Panc1 (cell line): ENCODE data around the gene CPPED1. TPM values are rescaled to one million over a fixed set of nuclear protein-coding genes. Genes with fewer than 3 reads are reported as not detected.

ENCODE experiments used
- ATAC-seq: fragments of 200-7000 bp; cut with Tn5 transposase; 2 replicates; pipeline ENCODE4 v1.9.1; 2020; ENCODE audit warnings: mild to moderate bottlenecking, moderate library complexity
- BruUV-seq: library from RNA; stranded (reverse); fragments of 400-500 nt; replicated peaks from 2 replicates; lab custom pipeline; 2021; lab: Mats Ljungman, UMichigan
- CTCF ChIA-PET: fragments of 300-600 bp; sonication (Branson Sonifier 250); formaldehyde crosslinking; loops from one replicate; lab custom pipeline; 2022; ENCODE audit warnings: antibody characterized with exemption; lab: Charles Lee
- POLR2A ChIA-PET: fragments of 300-600 bp; sonication (Branson Sonifier 250); formaldehyde crosslinking; loops from one replicate; lab custom pipeline; 2022; ENCODE audit warnings: antibody characterized with exemption; lab: Charles Lee
- DNase-seq: peaks from one replicate; pipeline ENCODE4 v3.0.0-alpha.2; 2010; ENCODE audit warnings: low read depth, low spot score
- H3K27ac ChIP-seq: 2 replicates; pipeline ENCODE4 v1.5.1; 2011; ENCODE audit warnings: mild to moderate bottlenecking, low read length, inconsistent platforms
- H3K27me3 ChIP-seq: fragments of 200-500 bp; sonication (Bioruptor generic); 2 replicates; pipeline ENCODE4 v1.6.0; 2014; ENCODE audit warnings: low read length, inconsistent platforms; ENCODE audit not compliant: control insufficient read depth, insufficient read depth
- H3K36me3 ChIP-seq: fragments of 200-500 bp; sonication (Bioruptor generic); 2 replicates; pipeline ENCODE4 v1.5.1; 2014; ENCODE audit warnings: inconsistent platforms, mild to moderate bottlenecking, low read length, moderate library complexity; ENCODE audit not compliant: control insufficient read depth, insufficient read depth
- H3K4me1 ChIP-seq: 2 replicates; pipeline ENCODE4 v1.5.1; 2011; ENCODE audit warnings: inconsistent platforms, mild to moderate bottlenecking, low read length, moderate library complexity; ENCODE audit not compliant: control insufficient read depth, insufficient read depth
- H3K4me3 ChIP-seq, 2 experiments: 2 replicates each; pipeline ENCODE4 v1.5.1; 2011 to 2012; ENCODE audit warnings: low read depth in 2 of 2, low read length in 2 of 2, mild to moderate bottlenecking in 2 of 2, inconsistent platforms in 1 of 2, moderate library complexity in 1 of 2
- H3K9me3 ChIP-seq: fragments of 200-500 bp; sonication (Bioruptor generic); 2 replicates; pipeline ENCODE4 v1.5.1; 2014; ENCODE audit warnings: low read depth, mild to moderate bottlenecking, inconsistent platforms, low read length, moderate library complexity; ENCODE audit not compliant: control insufficient read depth, insufficient read depth
- CTCF ChIP-seq: fragments of 450-650 bp; IDR thresholded peaks from 2 replicates; pipeline ENCODE4 v1.5.1; 2017; ENCODE audit warnings: mild to moderate bottlenecking
- POLR2AphosphoS5 ChIP-seq: IDR thresholded peaks from 2 replicates; pipeline ENCODE4 v1.6.1; 2012; ENCODE audit warnings: mild to moderate bottlenecking, low read depth, low read length, moderate library complexity
- REST ChIP-seq, 2 experiments: IDR thresholded peaks; 2 replicates each; pipeline ENCODE4 v1.6.1; 2011 to 2012; ENCODE audit warnings: low read depth in 2 of 2, control low read depth in 1 of 2, low read length in 1 of 2, mild to moderate bottlenecking in 1 of 2, moderate library complexity in 1 of 2; ENCODE audit not compliant: insufficient read depth in 1 of 2
- SIN3A ChIP-seq: IDR thresholded peaks from 2 replicates; pipeline ENCODE4 v1.6.1; 2012; ENCODE audit warnings: low read depth, mild to moderate bottlenecking, low read length, moderate library complexity, borderline replicate concordance; ENCODE audit not compliant: insufficient read depth
- TCF7L2 ChIP-seq: IDR thresholded peaks from 2 replicates; pipeline ENCODE4 v1.6.1; 2011; ENCODE audit warnings: mild to moderate bottlenecking, low read depth, low read length, inconsistent platforms
- in situ Hi-C: cut with HindIII; loops from 2 replicates; pipeline ENCODE4 v1.10.0; 2016; ENCODE audit warnings: low sequenced_read_pairs, low pct_unique_long_range_greater_than_20kb
- intact Hi-C: fragments of 100-400 bp; cut with micrococcal nuclease; formaldehyde crosslinking; loops from one replicate; pipeline ENCODE4 v1.10.0; 2022; ENCODE audit not compliant: unreplicated experiment
- total RNA-seq: library from RNA; stranded (reverse); gene quantifications from one replicate; pipeline ENCODE4 v1.2.1, GENCODE V29; 2021; ENCODE audit not compliant: unreplicated experiment

CPPED1 gene
- total RNA-seq, 1 experiment from 2014 or later, result 12.5 TPM

GRCh38 chr16:12760819-12761611 is 42.7 kb downstream of the CPPED1 start:
- Histone ChIP-seq H3K27ac (no peak overlapping the region), H3K27me3 (no peaks in the 10 kb centered on the region), H3K4me3 (no peak overlapping the region), H3K9me3 (no peaks in the 10 kb centered on the region), H3K36me3 (no peaks in the 10 kb centered on the region), H3K4me1 (no peaks in the 10 kb centered on the region)
- TF ChIP-seq TCF7L2 (no peak), SIN3A (no peak), REST (IDR thresholded peaks at IDR 0.05; ENCODE audit: insufficient read depth in 1 of 2, low read depth in 2 of 2, low read length in 1 of 2) (no peak), POLR2AphosphoS5 (no peak), CTCF (no peak)
- in situ Hi-C loops (no loop called here), intact Hi-C loops (no loop called here)
- BruUV-seq, result no TSS peak
- POLR2A ChIA-PET, result no interaction called here
- DNase-seq (no peak), ATAC-seq (no peak)
- CTCF ChIA-PET, result no interaction called here

DNA sequence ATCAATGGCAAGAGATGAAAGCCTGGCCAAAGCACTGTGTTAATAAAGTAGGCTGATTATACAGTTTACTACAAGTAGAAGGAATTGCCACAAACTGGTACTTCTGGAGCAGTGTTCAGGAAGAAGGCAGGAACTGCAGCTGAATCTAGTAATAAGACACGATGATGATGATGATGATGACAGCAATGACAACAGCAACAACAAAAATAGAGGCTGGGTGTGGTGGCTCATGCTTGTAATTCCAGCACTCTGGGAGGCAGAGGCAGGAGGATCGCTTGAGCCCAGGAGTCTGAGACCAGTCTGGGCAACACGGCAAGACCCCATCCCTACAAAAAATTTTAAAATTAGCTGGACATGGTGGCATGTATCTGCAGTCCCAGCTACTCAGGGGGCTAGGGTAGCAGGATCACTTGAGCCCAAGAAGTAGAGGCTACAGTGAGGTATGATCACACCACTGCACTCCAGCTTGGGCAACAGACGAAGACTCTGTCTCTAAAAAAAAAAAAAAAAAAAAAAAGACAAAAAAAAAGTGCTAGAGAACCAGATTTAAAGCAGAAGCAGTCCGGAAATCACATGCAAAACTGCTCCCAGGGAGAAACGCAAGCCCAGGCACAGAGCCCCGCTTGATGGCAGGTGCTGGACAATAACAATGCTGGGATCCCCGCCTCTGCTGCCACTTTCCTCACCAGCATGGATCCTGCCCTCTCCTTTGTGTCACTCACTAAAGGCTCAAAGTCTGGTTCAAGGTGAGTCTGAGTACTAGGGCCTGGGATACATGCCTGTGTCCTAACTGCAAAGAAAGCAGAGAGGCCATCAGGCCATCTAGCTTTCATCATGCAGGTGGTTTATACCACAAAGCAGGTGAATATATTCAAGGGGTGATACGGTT is 44.8 kb downstream of the CPPED1 start:
- no peak overlapping the region for H3K4me3 ChIP-seq
- CTCF ChIA-PET, result no interaction called here
- DNase-seq (no peak), ATAC-seq (no peak)
- TF ChIP-seq SIN3A, result no peak
- TF ChIP-seq REST (IDR thresholded peaks at IDR 0.05; ENCODE audit: insufficient read depth in 1 of 2, low read depth in 2 of 2, low read length in 1 of 2), result no peak
- no peak for TF ChIP-seq POLR2AphosphoS5
- no peak for TF ChIP-seq TCF7L2
- TF ChIP-seq CTCF, result no peak
- H3K27me3 ChIP-seq, result no peaks in the 10 kb centered on the region
- intact Hi-C loops (no loop called here), in situ Hi-C loops (no loop called here)
- H3K9me3 ChIP-seq, result no peaks in the 10 kb centered on the region
- POLR2A ChIA-PET, result no interaction called here
- BruUV-seq, result no TSS peak
- H3K36me3 ChIP-seq, result no peaks in the 10 kb centered on the region
- no peak overlapping the region for H3K27ac ChIP-seq
- no peaks in the 10 kb centered on the region for H3K4me1 ChIP-seq
